ENCODE measurements around the gene ASB6.

The ASB6 gene

GRCh38 chr9:129586245-129586644 lies 55.7 kb downstream of the ASB6 start:
- in situ Hi-C loops (cut with HindIII; ENCODE audit: low pct_unique_long_range_greater_than_20kb, low sequenced_read_pairs) = no loop called here
- TF ChIP-seq JUND (IDR thresholded peaks at IDR 0.05; ENCODE audit: low read depth) = no peak

GRCh38 chr9:129585352-129585751 lies 56.6 kb downstream of the ASB6 start:
- no peak for DNase-seq (ENCODE audit: low read depth in 1 of 2, low spot score in 1 of 2)
- TF ChIP-seq JUND (IDR thresholded peaks at IDR 0.05; ENCODE audit: low read depth) = no peak
- in situ Hi-C loops (cut with HindIII; ENCODE audit: low pct_unique_long_range_greater_than_20kb, low sequenced_read_pairs) = no loop called here

More at GRCh38 chr9:129586245-129586644, 55.7 kb downstream of the ASB6 start:
- DNase-seq (ENCODE audit: low read depth in 1 of 2, low spot score in 1 of 2) = no peak
